ENCODE data around the gene GDPD5. TPM values are rescaled to one million over a fixed set of nuclear protein-coding genes. Genes with fewer than 3 reads are reported as not detected.

The GDPD5 gene
- total and polyA plus RNA-seq, 9 of the 15 experiments (the other 6 are each of a cell fraction or from before 2014, with no cell fraction given): 0.32 to 27.3 (median 8.0) TPM

DNA sequence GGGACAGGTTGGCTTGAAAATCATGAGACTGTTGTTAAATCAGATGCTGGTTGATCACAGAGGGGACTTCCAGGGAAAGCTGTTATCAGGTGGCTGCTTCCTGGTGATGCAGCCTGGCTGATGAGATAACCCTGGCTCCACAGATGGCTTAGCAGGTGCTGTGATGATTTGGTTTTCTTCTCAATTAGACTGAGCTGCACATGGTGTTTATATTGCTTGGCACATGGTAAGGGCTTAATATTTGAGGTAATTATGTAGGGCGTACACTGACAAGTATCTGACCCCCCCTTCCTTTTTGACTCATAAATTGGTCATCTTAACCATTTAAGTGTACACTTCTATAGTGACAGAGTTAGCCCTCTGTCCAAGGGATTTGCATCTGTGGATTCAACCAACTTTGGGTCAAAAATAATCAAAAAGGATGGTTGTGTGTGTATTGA lies 119.4 kb downstream of the GDPD5 start (continued):
- peak; percentile 94 for TF ChIP-seq ZNF766 (CRISPR knock-in tag; conservative IDR thresholded peaks at IDR 0.05)
- peak; percentile 82 for TF ChIP-seq SMARCE1 (IDR thresholded peaks at IDR 0.05)
- TF ChIP-seq SPI1 (IDR thresholded peaks at IDR 0.05; ENCODE audit: borderline replicate concordance, low read depth, low read length): no peak
- TF ChIP-seq EP300 (IDR thresholded peaks at IDR 0.05; ENCODE audit: low read length): peak; percentile 91
- TF ChIP-seq ZNF274 (IDR thresholded peaks at IDR 0.05; ENCODE audit: borderline replicate concordance, low read depth, low read length): peak; percentile 60; the same call in 1 of the 2 replicates
- peak; percentile 62; the same call in 1 of the 2 replicates for TF ChIP-seq CXXC5 (CRISPR knock-in tag; IDR thresholded peaks at IDR 0.05)
- TF ChIP-seq, protein P1, sequence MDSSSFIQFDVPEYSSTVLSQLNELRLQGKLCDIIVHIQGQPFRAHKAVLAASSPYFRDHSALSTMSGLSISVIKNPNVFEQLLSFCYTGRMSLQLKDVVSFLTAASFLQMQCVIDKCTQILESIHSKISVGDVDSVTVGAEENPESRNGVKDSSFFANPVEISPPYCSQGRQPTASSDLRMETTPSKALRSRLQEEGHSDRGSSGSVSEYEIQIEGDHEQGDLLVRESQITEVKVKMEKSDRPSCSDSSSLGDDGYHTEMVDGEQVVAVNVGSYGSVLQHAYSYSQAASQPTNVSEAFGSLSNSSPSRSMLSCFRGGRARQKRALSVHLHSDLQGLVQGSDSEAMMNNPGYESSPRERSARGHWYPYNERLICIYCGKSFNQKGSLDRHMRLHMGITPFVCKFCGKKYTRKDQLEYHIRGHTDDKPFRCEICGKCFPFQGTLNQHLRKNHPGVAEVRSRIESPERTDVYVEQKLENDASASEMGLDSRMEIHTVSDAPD (CRISPR knock-in tag; IDR thresholded peaks at IDR 0.05): no peak
- no peak for TF ChIP-seq SNIP1 (IDR thresholded peaks at IDR 0.05; ENCODE audit: low read depth)

DNA sequence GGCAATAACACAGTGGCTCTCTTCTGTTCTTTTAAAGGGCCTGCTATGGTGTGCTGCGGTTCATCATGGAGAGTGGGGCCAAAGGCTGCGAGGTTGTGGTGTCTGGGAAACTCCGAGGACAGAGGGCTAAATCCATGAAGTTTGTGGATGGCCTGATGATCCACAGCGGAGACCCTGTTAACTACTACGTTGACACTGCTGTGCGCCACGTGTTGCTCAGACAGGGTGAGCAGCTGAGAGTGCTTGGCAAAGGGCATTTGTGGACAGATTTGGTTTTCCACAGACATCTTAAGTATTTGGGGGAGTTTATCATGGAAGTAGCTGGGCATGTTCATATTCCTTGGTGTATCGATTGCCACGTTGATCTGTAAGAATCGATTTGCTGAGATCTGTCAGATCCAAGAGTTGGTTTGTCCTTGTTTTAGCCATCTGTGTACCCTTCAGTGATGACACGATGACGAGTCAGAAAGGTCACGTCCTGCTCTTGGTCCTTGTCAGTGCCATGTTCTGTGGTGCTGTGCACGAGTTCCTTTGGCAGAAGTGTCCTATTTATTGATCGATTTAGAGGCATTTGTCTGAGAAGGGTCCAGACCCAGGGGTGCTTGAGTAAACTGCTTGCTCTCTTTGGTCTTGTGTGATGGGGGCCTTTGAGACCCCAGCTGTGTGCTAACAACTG lies 121.6 kb downstream of the GDPD5 start:
- Histone ChIP-seq H3K9ac (ENCODE audit: insufficient read depth in 1 of 2, low read depth in 2 of 2, low read length in 2 of 2) (no peak overlapping the region), H3K9me1 (ENCODE audit: control insufficient read depth, insufficient read depth, low read length) (peaks cover 21% of the 10 kb centered on the region), H3K36me3 (ENCODE audit: control insufficient read depth, insufficient read depth, low read length) (peaks cover 93% of the 10 kb centered on the region), H3K4me3 (no peak overlapping the region), H3K27ac (ENCODE audit: extremely low read depth, low read depth, low read length) (peak overlapping the region; percentile 21; the same call in 1 of the 3 replicates), H3K79me2 (ENCODE audit: control insufficient read depth, insufficient read depth, low read length) (peaks cover 89% of the 10 kb centered on the region), H3K4me2 (ENCODE audit: insufficient read depth, low read length) (no peak overlapping the region), H4K20me1 (replicated peaks; ENCODE audit: control insufficient read depth, insufficient read depth, low read length) (peaks cover 79% of the 10 kb centered on the region), H3K27me3 (ENCODE audit: control insufficient read depth in 2 of 2, insufficient read depth in 2 of 2, low read length in 2 of 2) (no peaks in the 10 kb centered on the region), H3K4me1 (replicated peaks in 1 of 2; ENCODE audit: control insufficient read depth in 2 of 2, insufficient read depth in 2 of 2, low read length in 2 of 2) (peaks cover 17 to 43% of the 10 kb centered on the region in 2 experiments; a peak in 3 of 5 replicates), H2AFZ (ENCODE audit: low read depth, low read length) (no peak overlapping the region), H3K9me3 (replicated peaks; ENCODE audit: control insufficient read depth, insufficient read depth, low read depth, low read length) (no peaks in the 10 kb centered on the region)
- in situ Hi-C loops (cut with MboI): no loop called here
- ATAC-seq (no peak), DNase-seq (ENCODE audit: extremely low read depth in 1 of 4, low spot score in 3 of 4) (no peak), FAIRE-seq (no peak)
- ChIA-PET CTCF (ENCODE audit: low intra/inter-chr PET ratio) (no interaction called here), POLR2A (interaction anchor here (0.5 to 4.0 kb wide), 8 partner anchors 10 to 370 kb away, joined by 3 to 33 read pairs (median 4); partner anchors contain the start of gene KLHL35)
- WGBS (ENCODE audit: insufficient coverage, low coverage, missing lambda C conversion rate): 88% methylated on average over 15 of the region's 15 CpGs
- BruUV-seq (replicated peaks): no TSS peak
- intact Hi-C loops (cut with micrococcal nuclease): no loop called here
- TF ChIP-seq, protein P2, sequence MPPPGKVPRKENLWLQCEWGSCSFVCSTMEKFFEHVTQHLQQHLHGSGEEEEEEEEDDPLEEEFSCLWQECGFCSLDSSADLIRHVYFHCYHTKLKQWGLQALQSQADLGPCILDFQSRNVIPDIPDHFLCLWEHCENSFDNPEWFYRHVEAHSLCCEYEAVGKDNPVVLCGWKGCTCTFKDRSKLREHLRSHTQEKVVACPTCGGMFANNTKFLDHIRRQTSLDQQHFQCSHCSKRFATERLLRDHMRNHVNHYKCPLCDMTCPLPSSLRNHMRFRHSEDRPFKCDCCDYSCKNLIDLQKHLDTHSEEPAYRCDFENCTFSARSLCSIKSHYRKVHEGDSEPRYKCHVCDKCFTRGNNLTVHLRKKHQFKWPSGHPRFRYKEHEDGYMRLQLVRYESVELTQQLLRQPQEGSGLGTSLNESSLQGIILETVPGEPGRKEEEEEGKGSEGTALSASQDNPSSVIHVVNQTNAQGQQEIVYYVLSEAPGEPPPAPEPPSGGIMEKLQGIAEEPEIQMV (tag; conservative IDR thresholded peaks at IDR 0.05; ENCODE audit: low read depth): no peak
- TF ChIP-seq ZNF717 (CRISPR knock-in tag; IDR thresholded peaks at IDR 0.05) (0 out of 2 replicates have a peak, but pooled peaks have one; percentile 5), DIDO1 (tag; IDR thresholded peaks at IDR 0.05; ENCODE audit: low read depth) (no peak), SUPT5H (IDR thresholded peaks at IDR 0.05) (0 out of 2 replicates have a peak, but pooled peaks have one; percentile 18), ZNF445 (CRISPR knock-in tag; IDR thresholded peaks at IDR 0.05; ENCODE audit: low read depth) (no peak), RBFOX2 (IDR thresholded peaks at IDR 0.05; ENCODE audit: low read depth, low read length) (peak; percentile 60), C11orf30 (IDR thresholded peaks at IDR 0.05; ENCODE audit: low read depth) (no peak)
- TF ChIP-seq, protein P3, sequence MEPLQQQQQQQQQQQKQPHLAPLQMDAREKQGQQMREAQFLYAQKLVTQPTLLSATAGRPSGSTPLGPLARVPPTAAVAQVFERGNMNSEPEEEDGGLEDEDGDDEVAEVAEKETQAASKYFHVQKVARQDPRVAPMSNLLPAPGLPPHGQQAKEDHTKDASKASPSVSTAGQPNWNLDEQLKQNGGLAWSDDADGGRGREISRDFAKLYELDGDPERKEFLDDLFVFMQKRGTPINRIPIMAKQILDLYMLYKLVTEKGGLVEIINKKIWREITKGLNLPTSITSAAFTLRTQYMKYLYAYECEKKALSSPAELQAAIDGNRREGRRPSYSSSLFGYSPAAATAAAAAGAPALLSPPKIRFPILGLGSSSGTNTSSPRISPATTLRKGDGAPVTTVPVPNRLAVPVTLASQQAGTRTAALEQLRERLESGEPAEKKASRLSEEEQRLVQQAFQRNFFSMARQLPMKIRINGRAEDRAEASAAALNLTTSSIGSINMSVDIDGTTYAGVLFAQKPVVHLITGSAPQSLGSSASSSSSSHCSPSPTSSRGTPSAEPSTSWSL (CRISPR knock-in tag; IDR thresholded peaks at IDR 0.05; ENCODE audit: borderline replicate concordance): no peak
